GM19372 (cell line): ENCODE data around the gene NGF.
"Not testable (repeated sequence)": the region's sequence is repeated elsewhere in the genome, so short reads cannot be mapped to it uniquely, and the experiment has no call there.

Experiments used
- ATAC-seq: cut with Tn5 transposase; IDR thresholded peaks from one replicate; pipeline ENCODE4 v1.9.1; 2021; ENCODE audit warnings: mild to moderate bottlenecking, low read depth, moderate library complexity; ENCODE audit not compliant: unreplicated experiment

Gene NGF

DNA sequence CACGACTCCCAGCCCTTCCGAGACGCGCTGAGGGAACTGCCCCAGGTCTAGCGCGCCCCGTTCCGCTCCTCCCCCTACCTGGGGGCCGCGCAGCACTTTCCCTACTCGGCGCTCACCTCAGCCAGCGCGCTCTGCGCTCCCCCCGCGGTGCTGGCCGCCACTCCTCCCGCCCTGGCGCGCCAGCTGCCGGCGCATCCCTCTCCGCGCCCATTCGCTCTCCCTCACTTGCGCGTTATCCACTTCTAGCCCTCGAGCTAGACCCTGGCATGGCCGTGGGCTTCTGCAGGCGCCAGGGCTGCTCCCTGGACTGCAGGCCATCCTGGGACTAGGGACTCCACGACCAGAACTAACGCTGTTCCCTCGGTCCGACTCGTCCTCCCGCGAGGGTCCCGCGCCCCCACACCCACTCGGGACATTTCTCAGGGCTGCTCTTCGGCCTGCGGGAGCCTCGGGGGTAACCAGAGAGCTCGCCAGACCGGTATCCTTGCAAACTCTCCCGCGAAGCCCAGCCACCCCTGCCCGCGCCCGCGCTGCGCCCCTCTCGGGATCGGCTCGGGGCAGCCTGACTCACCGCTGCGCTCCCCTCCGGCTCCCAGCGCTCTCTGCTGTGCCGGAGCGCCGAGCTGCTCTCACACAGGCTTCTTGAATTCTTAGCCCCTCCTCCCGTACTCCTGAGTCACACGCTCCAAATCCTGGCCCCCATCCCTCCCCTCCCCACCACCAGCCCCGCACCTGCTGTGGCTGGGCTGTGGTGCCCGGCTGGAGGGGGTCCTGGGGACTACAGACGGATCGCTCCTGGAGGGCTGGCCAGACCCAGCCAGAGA lies at the start of gene NGF:
NGF (minus strand) TSS at position 617 of the 824 bp plus-strand sequence. CDS start 51,454 bp downstream, outside the sequence.
- ATAC-seq, result no peak

DNA sequence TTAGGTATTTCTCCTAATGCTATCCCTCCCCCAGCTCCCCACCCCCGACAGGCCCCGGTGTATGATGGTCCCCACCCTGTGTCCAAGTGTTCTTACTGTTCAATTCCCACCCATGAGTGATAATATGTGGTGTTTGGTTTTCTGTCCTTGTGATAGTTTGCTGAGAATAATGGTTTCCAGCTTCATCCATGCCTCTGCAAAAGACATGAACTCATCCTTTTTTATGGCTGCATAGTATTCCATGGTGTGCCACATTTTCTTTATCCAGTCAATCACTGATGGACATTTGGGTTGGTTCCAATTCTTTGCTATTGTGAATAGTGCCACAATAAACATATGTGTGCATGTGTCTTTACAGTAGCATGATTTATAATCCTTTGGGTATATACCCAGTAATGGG lies 45.4 kb upstream of the NGF start:
- not testable (repeated sequence) for ATAC-seq

DNA sequence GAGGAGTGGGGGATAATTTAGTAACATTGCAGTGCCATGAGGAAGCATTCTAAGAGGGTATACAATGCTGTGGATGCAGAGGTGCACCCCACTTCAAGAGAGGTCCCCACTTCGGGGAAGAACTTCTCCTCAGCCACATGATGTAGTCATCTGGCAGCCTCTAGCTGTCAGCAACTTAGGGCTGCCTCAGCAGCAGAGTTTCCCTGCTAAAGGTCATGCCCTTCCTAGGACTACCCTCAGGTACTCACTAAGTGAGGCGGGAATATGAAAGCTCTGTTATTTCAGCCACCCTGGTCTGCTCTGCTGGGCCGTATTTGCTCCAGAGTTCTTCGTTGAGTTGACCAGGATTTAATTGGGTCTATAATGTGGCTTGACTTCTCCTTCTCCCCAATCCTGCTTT lies 41.9 kb upstream of the NGF start:
- no peak for ATAC-seq

DNA sequence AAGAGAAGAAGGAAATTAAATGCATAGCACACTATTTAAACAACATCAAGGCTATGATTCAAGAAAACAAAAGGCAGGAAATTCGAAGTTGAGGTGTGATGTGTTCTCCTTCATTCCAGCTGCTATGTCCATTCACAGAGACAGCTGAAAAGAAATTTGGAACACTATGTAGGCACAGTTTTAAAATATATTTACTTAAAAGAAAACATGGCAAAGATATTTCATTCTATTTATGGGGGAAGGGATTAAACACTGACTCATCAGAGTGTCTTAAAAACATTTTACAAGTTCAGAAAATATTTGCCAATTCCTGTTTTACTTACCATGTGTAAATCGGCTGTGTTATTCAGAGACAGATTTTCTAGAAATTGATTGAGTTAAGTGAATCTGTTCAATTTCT lies 39.4 kb upstream of the NGF start:
- no peak for ATAC-seq

DNA sequence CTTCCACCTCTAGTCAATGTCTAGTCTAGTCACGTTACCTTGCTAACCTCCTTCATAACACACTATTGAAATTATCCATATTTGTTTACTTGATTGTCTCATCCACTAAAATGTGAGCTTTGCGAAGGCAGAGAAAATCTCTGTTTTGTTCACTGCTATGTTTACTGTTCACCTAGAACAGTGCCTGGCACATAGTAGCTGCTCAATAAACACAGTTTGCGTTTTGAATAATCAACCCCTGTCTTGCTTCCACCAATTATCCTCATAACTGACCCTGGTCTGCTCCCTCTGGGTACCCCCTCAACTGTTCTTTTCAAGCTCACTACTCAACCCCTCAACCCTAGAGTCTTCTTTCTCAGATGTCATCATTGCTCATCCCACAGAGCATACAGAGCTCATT lies 36.5 kb upstream of the NGF start:
- ATAC-seq, result no peak

DNA sequence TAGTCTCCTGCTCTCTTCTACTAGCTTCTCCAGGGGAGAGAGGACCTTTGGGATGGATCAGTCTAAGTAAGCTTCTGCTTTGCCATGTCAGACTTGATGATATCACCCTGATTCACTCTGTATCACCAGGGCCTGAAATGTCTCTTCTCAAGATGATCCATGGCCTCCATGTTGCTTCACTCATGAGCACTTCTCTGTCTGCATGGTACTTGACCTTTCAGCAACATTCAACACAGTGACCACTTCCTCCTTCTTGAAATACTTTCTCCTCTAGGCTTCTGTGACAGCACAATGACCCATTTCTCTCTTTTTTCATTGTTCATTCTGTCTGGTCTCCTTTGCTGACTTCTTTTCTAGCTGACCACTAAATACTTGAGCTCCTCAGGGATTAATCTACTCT lies 35.3 kb upstream of the NGF start:
- no peak for ATAC-seq

DNA sequence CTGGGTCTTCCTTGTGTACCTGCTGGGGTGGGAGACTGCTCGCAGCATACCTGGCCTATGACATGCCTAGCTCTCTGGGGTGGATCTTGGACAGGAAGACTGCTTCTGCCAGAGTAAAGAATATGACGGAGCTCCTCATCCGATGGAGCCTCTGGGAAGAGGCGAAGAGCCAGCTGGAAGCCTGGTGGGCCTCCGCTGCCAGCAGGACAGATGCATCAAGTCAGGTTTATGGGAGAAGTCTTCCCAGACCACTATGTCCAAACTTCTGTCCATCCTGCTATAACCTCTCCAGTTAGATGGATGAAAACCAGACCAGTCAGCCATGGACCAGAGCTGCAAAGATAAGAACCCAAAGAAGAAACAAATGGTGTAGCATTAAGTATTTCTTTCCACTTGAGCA lies 27.7 kb upstream of the NGF start:
- ATAC-seq, result no peak

DNA sequence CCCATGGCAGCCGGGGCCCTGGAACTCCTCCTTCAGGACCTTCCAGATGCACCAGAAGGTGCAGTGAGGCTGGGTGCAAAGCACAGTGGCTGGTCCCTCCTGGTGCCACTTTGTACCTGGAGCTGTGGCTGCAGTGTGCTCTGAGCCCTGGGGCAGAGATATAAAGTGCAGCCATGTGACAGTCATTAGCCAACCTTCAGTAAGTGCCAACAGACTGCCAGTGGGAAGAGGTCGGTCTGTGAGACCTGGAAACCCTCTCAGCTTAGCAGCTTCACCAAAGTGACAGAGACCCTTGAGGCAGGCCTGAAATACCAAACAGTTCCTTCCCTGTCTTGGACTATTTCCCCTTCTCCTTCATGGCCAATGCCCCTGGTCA lies 26.7 kb upstream of the NGF start:
- no peak for ATAC-seq

DNA sequence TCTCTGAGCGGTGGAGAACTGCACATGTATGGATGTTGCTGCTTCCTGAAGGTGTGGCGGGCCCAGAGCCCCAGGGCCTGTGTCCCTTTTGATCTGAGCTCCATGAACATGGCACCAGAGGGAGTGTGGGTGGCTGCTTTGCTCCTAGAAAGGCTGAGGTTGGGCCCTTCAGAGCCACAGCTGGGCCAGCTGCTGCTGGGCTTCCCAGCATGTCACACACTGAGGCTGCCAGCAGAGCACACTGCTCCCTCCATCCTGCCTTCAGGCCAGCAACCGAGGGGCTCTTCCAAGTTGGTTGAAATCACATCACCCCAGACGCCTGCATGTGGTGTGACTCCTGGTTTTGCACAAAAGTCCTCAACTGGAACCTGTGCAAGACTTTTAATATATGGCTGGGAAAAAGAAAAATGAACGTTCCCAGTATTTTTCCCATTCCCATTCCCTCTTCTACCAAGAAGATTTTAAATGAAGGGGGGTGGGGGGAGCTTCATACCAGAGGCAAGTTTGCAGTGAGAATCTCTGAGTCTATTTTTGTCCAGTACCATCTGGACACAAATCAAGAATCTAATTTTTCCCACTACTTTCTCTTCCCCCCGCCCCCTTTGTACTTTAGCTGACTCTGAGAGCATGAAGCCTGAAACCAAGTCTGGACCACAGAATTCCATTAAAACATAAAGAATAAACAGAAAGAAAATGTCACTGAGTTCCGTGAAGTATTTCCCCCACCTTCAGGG lies 26.2 kb upstream of the NGF start:
- no peak for ATAC-seq

DNA sequence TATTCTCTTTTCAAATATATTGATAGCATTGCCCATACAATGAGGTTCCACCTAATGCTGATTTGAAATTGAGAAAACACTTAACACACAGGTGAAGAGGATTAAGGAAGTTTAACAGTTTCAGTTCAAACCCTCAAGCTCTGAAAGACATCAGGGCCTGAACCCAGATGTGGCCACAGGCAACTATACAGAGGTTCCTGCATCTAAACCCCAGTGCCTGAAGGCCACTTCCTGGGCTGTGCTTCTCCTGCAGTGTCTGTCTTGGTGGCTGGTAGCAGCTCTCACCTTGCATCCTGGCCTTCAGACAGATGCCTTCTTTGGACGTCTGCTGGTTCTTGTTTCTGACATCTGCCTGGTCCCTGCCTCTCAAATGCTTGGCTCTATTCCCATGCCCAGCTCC lies 25.1 kb upstream of the NGF start:
- ATAC-seq, result no peak

DNA sequence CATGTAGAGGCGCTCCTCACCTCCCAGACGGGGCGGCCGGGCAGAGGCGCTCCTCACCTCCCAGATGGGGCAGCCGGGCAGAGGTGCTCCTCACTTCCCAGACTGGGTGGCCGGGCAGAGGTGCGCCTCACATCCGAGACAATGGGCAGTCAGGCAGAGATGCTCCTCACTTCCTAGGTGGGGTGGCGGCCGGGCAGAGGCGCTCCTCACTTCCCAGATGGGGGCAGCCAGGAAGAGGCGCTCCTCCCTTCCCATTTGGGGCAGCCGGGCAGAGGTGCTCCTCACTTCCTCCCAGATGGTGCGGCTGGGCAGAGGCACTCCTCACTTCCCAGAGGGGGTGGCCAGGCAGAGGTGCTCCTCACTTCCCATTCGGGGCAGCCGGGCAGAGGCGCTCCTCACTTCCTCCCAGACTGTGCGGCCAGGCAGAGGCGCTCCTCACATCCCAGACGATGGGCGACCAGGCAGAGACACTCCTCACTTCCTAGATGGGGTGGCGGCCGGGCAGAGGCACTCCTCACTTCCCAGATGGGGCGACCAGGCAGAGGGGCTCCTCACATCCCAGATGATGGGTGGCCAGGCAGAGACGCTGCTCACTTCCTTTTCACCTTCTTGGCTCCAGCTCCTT lies 22.6 kb upstream of the NGF start:
- not testable (repeated sequence) for ATAC-seq

DNA sequence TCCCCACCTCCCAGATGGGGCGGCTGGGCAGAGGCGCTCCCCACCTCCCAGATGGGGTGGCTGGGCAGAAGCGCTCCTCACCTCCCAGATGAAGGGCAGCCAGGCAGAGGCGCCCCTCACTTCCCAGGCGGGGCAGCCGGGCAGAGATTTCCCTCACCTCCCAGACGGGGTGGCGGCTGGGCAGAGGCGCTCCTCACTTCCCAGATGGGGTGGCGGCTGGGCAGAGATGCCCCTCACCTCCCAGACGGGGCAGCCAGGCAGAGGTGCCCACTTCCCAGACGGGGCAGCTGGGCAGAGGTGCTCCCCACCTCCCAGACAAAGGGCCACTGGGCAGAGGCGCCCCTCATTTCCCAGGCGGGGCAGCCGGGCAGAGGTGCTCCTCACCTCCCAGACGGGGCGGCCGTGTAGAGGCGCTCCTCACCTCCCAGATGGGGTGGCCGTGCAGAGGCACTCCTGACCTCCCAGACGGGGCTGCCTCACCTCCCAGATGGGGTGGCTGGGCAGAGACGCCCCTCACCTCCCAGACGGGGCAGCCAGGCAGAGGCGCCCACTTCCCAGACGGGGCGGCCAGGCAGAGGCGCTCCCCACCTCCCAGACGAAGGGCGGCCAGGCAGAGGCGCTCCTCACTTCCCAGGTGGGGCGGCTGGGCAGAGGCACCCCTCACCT lies 21.9 kb upstream of the NGF start:
- ATAC-seq, result not testable (repeated sequence)

DNA sequence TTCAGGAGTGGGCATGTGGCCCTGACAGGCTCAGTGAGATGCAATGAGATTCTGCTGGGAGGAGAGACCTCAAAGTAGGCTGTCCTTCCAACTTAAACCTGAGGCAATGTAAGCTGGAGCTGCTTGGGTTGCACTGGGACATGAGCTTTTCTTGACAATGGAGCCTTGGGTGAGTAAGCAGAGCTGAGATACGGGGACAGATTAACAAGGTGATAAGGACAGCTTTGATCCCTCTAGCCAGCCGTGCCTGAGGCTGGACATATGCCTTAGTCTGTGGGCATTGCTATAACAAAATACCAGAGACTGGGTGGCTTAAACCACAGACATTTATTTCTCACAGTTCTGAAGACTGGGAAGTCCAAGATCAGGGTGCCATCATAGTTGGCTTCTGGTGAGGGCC lies 18.3 kb upstream of the NGF start:
- no peak for ATAC-seq

DNA sequence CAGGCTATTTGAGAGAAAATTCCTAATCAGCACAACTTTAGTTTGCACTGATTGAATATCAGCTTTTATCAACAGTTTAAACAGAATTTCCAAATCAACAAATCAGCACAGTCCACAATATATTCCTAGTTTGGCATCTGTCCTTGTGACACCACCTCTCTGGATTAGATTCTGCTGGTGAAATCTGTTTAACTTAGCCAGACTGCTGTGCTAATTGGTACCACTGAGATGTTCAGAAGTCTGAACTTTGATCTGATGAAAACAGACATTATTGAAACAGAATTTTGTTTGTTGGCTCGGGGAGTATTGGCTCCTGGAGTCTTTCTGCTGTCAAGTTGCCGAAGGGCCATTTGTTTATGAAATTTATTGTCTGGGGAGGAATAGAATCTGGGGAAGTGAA lies 17.0 kb upstream of the NGF start:
- ATAC-seq, result no peak

DNA sequence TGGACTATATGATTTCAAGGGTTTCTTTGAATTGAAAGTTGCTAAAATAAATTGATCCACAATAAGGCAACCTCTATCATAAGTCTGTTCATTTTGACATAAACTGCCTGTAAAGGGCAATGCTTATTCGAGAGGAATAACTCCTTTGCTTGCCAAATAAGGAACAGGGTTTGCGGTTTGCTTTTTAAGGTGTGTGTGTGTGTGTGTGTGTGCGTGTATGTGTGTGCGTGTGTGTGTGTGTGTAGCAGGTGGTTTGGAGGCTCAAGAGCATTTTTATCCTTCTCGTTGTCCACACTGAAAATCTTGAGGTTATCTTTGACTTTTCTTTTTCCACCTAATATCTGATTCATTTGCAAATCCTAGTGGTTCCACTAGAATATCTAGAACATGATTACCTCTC lies 13.1 kb upstream of the NGF start:
- ATAC-seq, result no peak

DNA sequence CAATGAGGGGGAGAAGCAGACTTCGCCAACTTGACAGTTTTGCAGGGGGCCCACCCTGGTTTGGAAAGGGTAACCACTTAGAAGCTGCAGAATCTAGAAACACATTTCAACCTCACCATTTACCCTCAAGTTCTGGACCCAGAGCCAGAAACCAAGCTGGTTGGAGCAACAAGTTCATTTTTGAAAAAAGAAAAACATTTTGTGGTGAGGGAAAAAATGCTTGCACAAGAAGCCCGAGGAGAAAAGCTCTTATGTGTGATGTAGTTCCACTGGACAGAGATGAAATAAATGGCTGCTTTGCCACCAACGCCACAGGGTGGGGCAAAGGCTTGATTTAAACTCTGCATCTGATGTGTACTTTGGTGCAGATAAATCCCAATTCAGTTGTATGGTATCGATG lies 10.6 kb upstream of the NGF start:
- ATAC-seq, result no peak

DNA sequence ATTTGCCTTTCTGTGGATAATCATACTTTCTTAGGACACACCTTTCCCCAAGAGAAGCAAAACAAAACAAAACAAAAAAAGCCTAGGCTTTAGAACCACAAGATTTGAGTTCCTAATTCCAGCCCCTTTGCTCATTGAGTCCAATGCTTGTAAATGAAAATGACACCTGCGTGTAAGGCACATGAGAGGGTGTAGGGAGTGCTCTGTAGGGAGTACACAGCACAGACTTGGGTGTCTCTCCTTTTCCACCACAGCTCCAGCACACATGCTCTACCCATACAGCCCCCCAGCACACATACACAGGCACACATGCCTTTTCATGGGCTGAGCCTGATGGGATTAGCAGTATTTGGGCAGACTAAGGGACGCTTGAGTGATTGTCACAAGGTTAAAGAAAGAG lies 9.2 kb upstream of the NGF start:
- no peak for ATAC-seq

DNA sequence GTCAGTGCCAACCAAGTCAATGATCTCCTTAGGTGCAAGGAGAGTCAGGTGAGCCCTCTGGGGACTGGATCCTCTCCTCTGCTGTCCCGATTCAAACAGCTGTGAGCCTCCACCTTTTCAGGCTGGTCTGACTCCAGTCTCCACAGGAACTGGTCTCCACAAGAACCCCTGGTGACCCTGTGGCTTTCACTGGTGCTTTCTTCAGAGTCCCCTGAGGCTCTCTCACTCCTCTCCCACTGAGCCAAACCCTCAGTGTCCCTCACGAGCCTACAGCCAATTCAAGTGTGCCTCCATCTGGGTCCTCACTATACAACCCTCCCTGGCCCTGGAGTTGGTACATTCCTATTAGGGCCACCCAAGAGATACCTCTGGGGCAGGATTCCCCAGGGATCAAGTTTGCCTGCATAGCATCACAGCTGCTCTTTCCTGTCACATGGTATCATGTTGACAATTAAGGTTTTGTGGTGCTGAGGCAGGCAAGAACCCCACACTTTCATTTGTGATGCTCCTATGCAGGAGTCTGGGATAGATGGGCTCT lies 5.2 kb upstream of the NGF start:
- no peak for ATAC-seq

DNA sequence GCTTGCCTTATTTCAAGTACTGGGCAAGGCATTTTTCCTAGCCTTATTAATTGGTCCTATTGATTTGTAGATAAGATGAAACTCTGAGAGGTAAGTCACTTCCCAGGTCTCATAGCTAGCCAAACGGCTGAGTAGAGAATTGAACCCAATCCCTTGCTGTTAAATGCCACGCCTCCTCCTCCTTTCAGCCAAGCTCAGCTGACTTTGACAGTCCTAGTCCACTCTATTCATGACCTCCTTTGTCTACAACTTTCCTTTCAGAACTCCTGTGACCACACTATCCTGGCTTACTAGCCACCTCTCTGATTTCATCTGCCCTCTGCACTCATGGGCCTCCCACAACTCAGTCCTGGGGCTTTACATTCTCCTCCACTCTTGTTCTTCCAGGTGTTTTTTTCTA lies 3.9 kb upstream of the NGF start:
- no peak for ATAC-seq

DNA sequence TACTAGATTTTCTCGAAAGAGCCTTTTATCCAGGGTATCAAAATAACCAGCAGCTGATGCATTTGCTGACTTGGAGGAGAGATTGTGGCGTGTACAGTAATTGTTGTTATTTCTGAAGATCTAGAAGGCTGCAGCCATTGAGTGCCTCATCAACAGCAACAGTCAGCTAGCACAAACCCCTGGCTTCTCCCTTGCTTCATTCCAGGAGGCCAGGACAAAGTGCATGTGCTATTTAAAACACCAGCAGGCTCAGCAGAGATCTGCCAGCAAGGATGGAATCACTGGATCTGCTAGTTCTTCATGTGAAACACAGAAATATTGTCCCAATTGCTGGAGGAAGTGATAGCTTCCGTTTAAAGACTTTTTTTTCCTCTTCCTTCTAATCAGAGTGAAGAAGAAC lies 2.8 kb upstream of the NGF start:
- ATAC-seq, result no peak

DNA sequence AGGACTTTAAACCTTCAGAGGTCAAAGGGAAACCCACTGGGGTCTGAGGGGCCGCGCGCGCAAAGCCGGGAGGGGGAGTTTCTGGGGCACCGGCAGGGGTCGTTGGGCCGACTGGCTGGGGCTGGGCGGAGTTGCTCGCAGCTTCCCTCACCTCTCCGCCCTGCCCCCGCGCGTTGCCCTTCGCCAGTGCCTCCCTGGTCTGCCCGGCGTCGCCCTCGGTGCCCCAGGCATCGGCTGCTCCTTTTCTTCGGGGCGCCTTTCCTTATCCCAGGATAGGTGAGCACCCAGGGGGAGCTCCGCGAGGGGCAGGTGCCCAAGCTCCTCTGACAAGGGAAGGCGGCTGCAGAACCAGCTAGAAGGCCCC lies 390 bp upstream of the NGF start:
- no peak for ATAC-seq
